ENCODE data around the gene PSMB5.
"Not testable (repeated sequence)": the region's sequence is repeated elsewhere in the genome, so short reads cannot be mapped to it uniquely, and the experiment has no call there.

PSMB5 gene

GRCh38 chr14:23043145-23043544 is 8.4 kb upstream of the PSMB5 start:
- no peak for DNase-seq

DNA sequence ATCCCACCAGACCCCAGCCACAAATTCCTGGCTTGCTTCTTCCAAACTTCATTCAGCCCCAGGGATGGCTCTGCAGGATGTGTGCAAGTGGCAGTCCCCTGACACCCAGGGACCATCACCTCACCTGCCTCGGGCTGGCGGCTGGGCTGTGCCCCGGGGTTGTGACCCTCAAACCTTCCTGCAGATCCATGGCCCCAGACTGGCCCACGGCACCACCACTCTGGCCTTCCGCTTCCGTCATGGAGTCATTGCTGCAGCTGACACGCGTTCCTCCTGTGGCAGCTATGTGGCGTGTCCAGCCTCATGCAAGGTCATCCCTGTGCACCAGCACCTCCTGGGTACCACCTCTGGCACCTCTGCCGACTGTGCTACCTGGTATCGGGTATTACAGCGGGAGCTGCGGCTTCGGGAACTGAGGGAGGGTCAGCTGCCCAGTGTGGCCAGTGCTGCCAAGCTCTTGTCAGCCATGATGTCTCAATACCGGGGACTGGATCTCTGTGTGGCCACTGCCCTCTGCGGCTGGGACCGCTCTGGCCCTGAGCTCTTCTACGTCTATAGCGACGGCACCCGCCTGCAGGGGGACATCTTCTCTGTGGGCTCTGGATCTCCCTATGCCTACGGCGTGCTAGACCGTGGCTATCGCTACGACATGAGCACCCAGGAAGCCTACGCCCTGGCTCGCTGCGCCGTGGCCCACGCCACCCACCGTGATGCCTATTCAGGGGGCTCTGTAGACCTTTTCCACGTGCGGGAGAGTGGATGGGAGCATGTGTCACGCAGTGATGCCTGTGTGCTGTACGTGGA is 7.7 kb upstream of the PSMB5 start, which contains the start of gene PSMB11:
Gene PSMB11, plus strand, starts transcription at position 51 of the 804 bp plus-strand sequence. Its CDS starts 14 bp downstream, at position 65.
- DNase-seq = no peak

- no peak for DNase-seq
Observed at GRCh38 chr14:23041729-23042128, 7.0 kb upstream of the PSMB5 start.

DNA sequence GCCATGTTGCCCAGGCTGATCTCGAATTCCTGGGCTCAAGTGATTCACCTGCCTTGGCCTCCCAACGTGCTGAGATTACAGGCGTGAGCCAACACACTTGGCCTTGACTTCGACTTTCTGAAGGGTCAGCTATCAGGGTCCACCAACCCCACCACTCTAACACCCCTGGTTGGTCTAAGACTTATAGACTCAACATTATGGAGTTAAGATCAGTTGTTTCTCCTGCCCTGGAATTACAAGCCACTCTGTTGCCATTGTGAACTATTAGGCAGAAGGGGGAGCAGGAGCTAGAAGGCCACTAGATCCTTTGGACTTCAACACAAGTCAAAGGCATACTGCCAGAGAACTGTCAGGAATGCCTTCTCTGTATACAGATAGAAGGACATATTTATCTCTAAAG is 5.4 kb upstream of the PSMB5 start:
- no peak for DNase-seq

- DNase-seq = no peak
Observed at GRCh38 chr14:23035303-23036144, 824 bp upstream of the PSMB5 start.

GRCh38 chr14:23033801-23034497 is 751 bp downstream of the PSMB5 start:
- no peak for DNase-seq

DNA sequence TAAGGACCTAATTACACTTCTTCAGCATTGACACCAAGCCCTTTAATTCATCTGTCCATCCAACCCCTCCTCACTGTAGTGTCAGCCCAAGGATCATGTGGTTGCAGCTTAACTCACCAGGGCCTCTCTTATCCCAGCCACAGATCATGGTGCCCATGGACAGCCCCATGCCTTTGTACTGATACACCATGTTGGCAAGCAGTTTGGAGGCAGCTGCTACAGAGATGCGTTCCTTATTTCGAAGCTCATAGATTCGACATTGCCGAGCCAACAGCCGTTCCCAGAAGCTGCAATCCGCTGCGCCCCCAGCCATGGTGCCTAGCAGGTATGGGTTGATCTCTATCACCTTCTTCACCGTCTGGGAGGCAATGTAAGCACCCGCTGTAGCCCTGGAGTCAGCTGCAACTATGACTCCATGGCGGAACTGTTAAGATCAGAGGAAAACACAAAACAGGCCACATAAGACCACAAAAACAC is 1.4 kb downstream of the PSMB5 start:
- no peak for DNase-seq

DNA sequence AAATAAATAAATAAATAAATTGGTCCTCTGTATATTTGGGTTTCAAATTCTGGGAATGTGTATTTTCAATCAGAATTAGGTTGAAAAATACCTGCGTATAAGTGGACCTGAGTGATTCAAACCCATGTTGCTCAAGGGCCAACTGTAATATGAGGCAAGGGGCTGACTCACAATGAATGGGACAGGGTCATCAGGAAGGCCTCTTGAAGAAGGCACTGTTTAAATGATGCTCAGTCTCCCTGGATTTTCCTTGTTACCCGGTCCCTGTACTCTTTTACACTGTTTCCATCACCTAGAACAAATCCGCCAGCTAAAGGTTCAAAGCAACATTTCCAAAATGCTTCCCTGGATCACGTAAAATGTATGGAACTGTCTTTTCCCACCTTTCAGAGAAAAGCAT is 3.8 kb downstream of the PSMB5 start:
- DNase-seq = no peak

GRCh38 chr14:23028799-23029198 is 5.9 kb downstream of the PSMB5 start:
- peak; percentile 37 for DNase-seq

GRCh38 chr14:23025151-23025814 is 9.4 kb downstream of the PSMB5 start:
- DNase-seq = no peak

DNA sequence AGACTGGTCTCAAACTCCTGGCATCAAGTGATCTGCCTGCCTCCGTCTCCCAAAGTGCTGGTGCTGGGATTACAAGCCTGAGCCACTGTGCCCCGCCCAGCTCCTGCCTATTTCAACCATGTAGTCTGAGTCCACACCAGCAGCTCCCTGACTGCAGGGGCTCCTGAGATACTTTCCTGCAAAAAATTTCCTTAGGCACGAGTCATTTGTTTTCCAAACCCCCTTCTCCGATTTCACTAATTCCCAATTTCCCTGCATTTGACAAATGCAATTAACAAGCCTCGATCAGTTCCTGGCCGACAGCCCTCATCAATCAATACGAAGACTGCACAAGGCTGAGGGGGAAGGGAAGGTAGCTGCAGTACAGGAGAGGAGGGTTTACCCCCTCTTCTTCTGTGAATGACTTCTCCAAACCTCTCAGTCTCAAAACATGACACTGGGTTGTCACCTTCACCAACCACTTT is 10.1 kb downstream of the PSMB5 start:
- no peak for DNase-seq

GRCh38 chr14:23023795-23024152 is 10.9 kb downstream of the PSMB5 start:
- DNase-seq = no peak

DNA sequence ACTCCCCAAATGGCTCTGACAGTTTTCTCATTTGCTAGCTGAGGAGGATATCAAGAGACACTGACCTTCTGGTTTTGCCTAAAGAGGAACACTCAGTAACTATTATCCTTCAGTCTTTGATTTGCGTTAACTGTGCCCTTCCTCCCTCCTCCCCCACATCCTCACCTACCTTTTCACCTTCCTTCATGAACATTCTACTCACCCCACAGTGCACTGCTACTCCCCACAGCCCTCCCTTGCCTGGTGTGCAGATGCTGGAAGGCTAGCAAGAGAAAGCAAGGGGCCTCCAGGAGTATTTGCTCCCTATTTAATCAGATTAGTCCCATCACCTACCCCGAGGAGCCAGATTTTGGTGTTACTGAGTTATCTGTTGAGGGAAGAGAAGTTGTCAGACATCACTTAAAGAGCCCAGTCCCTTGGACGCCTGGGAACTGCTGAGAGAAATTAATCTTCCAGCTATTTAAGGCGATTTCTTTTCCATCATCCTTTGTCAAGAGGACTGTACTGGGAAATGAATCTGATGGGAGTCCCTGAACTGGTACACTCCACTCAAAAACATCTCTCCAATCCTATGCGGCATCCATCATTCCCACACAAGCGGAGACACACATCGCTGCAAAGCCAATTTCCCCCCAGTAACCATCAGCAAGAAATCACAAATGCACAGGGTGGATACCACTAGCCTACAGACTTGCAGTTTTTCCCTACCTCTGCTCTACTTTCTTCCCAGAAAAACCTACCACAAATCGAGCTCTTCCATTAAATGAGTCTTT is 11.5 kb downstream of the PSMB5 start:
- no peak for DNase-seq

DNA sequence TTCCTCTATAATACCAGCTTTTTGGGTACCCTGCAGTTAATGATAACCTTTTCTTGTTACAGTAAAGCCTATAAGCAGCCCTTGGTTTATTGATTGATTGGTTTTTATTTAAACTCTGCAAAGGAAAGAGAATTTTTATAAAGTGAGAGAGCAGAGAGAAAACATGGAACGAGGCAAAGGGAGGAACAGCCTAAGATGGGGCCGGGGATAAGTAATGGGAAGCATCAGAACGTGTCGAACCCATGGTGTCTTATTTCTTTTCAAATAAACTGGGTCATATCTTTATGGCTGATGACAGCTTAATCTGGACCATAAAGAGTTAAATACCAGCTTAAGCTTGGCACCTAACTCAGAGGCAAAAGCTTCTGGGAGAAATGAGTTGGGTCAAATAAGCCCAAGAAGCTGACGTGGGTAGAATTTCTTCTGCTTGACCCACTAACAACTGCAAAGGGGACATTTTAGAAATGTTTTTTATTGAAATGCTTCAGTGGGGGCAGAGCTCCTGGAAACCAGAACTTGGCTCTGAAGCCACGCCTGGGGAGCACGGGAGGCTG is 12.7 kb downstream of the PSMB5 start:
- no peak for DNase-seq

GRCh38 chr14:23021434-23021833 is 13.3 kb downstream of the PSMB5 start:
- no peak for DNase-seq

DNA sequence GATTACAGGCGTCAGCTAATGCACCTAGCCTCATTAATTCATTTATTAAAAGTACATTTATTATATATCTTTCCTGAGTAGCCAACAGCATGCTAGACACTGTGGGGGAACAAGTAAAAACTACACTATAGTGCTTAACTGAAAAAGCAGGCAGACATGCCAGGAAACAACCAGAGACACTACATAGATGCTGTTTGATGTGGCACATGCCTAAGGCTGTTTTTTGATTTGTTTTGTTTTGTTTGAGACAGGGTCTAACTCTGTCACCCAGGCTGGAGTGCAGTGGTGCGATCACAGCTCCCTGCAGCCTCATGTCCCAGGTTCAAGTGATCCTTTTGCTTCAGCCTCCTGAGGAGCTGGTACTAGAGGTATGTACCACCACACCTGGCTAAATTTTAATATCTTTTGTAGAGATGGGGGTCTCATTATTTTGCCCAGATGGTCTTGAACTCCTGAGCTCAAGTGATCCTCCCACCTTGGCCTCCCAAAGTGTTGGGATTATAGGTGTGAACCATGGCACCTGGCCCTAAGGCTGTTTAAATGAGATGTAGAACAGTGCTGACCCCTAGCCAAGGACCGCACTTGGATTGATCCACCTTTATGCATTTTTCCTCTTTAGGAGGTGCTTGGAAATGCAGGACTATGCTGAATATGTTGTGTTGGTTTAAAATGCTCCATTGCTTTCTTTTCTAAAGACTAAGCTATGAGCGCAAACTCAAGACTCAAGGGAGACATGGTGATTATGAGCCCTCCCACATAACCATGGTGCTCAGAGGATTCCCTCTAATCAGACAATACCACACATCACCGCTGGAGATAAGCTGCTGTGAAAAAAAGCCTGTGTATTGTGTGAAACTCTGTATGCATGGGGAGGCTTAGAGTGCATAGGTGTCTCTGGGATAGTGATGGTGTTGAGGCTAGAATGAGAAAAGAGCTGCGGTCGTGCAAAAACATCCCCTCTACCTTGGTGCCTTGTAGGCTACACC is 14.3 kb downstream of the PSMB5 start:
- no peak for DNase-seq

DNA sequence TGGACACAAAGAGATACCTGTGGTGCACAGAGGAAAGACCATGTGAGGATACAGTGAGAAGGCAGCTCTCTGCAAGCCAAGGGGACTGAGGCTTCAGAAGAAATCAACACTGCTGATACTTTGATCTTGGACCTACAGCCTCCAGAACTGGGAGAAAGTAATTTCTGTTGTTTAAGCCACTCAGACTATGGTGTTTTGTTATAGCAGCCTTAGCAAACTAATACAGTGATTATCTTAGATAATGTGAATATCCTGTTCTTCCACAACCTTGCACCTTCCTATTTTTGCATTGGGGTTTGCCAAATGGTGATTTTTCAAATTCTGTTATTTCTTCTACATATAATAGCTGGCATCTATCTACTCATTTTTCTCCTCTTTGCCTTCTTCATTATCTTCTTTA is 16.6 kb downstream of the PSMB5 start:
- no peak for DNase-seq

- no peak for DNase-seq
Observed at GRCh38 chr14:23017091-23017490, 17.6 kb downstream of the PSMB5 start.

DNA sequence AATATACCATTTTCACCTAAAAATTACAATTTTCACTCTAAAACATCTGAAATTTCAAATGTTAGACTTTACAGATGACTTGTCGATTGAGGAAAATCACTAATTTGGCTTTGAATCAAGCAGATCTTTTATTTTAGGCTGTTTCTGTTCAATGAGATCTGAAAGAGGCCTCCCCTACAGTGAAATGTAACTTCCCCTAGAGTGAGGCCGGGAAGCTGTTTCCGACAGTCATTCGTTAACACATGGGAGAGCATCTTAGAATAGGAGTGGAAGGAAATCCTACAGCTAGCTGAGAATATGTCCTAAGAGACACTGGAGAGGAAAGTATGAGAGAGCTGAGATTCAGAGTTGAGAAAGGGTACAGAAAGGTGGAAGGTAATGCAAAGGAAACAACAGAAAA is 19.1 kb downstream of the PSMB5 start:
- no peak for DNase-seq

- DNase-seq = not testable (repeated sequence)
Observed at GRCh38 chr14:23013749-23014054, 21.0 kb downstream of the PSMB5 start.
